ENCODE results near the gene BRMS1.
"Not testable (repeated sequence)": the region's sequence is repeated elsewhere in the genome, so short reads cannot be mapped to it uniquely, and the experiment has no call there.

BRMS1 gene

DNA sequence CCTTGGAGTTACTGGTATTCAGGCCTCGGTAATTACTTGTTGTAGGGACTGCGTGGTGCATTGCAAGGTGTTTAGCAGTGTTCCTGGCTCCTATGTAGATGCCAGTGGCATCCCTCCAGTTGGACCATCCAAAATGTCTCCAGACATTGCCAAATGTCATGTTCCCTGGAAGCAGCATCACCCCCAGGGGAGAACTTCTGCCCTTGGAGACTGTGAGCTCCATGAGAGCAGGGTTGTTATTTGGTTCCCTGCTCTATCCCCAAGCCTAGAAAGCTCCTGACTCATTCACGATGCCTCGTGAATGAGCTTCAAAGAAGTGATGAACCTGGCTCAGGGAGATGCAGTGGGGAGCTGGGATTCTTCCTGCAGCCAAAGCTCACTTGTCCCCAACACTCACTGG is 23.3 kb downstream of the BRMS1 start:
- DNase-seq, result no peak

DNA sequence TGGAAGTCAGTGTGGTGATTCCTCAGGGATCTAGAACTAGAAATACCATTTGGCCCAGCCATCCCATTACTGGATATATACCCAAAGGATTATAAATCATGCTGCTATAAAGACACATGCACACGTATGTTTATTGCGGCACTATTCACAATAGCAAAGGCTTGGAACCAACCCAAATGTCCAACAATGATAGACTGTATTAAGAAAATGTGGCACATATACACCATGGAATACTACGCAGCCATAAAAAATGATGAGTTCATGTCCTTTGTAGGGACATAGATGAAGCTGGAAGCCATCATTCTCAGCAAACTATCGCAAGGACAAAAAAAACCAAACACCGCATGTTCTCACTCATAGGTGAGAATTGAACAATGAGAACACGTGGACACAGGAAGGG is 24.2 kb downstream of the BRMS1 start:
- not testable (repeated sequence) for DNase-seq

DNA sequence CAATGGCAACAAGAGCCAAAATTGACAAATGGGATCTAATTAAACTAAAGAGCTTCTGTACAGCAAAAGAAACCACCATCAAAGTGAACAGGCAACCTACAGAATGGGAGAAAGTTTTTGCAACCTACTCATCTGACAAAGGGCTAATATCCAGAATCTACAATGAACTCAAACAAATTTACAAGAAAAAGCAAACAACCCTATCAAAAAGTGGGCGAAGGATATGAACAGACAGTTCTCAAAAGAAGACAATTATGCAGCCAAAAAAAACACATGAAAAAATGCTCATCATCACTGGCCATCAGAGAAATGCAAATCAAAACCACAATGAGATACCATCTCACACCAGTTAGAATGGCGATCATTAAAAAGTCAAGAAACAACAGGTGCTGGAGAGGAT is 24.6 kb downstream of the BRMS1 start:
- DNase-seq, result not testable (repeated sequence)

DNA sequence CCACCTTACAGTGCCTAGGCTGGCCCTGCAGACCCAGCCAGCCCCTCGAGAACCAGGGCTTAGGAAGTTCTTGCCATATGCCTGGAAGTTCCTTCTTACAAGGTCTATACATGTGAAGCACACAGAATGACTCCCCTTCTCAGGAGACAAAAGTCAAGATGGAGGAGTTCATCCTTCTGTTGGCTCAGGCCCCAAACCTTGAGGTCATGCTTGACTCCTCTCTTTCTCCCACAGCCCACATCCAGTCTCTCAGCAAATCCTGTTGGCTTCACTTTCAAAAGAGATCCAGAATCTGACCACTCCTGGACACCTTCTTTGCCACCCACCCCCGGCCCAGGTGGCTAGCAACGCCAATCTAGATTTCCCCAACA is 26.3 kb downstream of the BRMS1 start:
- no peak for DNase-seq

DNA sequence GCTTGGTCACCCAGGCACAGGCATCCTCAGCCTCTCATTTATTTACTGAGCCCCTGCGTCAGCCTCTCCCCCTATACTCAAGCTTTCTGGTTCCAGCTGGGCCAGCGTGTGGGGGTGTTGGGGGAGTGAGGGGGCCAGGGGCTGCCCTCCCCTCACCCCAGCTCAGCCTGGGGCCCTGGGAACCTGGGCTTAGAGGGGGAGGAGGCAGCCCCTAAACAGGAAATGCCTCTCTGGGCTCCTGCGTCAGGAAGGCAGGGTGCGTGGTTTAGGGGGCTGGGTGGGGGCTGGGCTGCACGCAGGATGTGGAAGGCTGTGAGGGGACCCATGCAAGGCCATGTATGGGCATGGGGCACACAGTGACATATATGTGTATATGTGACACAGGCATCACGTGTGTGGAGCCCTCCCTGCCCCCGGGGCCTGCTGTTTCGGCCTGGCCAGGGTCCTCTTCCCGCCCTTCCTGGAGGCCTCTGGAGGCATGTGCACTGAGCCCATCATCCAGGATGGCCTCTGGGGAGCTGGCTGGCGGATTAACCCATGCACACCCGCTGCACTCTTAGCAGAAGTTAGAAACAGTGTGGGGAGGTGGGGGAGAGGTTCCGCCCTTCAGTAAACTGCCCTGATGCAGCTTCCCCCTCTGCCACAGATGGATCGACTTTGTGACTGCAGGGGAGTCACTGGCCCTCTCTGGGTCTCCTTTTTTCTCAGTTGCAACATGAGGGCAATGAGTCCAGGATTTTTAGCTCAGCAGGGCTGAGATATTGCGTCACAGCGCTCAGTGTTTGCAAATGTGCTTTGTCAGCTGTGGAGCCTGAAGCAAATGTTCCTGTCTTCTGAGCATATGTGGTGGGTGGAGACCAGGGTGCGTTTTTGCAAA is 26.9 kb downstream of the BRMS1 start:
- no peak for DNase-seq

DNA sequence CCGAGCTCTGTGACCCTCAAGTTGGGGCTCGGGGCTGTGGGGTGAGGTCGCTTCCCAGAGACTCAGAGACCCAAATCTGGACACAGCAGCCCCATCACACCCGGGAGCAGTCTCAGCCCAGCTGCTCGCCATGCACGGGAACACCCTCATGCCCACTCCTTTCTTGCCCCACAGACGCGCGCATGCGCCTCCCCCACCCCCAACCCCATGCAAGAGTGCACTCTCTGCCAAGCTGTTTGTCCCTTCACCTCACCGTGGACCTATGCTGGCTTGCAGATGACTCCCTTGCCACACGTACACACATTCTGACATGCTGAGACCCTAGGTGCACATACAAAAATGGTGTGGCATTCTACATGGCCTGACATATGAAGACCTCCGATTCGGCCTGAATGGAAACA is 27.6 kb downstream of the BRMS1 start:
- DNase-seq, result no peak

DNA sequence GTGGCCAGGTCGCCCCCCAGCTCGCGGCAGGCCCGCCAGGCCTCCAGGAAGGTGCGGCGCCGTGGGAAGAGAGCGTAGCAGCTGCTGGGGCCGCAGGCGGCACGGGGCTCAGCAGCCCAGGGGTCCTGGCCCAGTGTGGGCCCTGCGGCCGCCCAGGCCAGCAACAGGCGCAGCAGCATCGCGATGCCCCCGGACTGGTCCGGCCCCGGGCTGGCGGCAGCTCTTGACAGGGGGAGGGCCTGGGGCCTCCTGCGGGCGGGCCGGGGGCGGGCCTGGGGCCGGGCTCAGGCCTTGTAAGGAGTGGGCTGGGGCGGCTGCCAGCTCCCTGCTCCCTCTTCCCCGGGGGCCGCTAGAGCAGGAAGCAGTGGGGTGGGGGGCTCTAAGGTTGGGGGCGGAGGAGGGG is 28.1 kb downstream of the BRMS1 start, which contains the start of gene CD248:
Gene CD248, minus strand, starts transcription at position 196 of the 403 bp plus-strand sequence. Its CDS starts 17 bp downstream, at position 179.
- DNase-seq, result no peak

DNA sequence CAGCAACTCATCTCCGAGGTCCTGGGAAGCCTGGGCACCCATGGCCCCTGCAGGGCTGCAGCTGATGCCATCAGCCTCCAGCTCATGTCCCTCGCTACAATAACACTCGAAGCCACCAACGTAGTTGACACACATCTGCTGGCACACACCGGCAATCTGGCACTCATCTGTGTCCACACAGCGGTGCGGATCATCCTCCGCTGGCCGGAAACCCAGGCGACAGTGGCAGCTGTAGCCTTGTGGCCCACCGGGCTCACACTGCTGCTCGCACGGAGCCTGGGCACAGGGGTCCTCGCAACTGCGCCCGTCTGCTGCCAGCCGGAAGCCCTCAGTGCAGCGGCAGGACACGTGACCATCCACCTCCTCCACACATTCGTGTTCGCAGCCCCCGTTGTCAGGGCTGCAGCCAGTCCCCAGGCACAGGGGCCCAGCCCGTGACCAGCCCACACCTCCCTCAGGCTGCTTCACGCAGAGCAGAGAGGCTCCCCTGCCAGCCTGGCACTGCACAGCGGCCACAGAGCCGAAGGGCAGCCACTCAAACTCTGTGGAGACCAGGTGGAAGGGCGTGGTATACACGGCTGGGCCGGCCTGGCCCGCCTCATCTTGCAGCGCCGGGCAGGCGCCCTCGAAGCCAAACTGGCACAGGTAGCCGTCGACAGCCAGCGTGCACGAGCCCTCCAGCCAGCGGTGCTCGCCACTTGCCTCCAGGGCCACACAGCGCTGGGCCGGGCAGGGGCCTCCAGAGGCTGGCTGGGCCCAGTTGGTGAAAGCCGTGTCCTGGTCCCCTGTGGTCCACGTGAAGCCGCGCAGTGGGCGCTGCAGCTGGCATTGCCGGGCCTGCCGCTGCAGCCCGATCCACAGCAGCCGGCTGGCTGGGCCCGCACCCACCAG is 28.7 kb downstream of the BRMS1 start:
- DNase-seq, result no peak

DNA sequence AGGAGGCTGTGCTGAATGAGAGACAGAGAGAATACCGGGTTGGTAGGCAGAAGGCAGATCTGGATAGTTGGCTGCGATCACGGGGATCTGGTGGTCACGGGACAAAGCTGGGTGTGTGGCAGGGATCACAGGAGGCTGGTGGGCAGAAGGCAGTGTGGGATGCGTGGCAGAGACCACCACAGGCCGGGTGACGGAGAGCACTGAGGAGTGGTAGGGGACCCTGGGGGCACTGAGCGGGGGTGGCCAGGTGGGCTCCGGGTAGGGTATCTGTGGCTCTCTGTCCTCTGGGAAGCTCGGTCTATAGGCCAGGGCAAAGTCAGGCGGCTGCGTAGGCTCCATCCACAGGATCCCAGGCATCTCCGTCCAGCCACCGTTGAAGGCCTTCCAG is 29.4 kb downstream of the BRMS1 start:
- no peak for DNase-seq

DNA sequence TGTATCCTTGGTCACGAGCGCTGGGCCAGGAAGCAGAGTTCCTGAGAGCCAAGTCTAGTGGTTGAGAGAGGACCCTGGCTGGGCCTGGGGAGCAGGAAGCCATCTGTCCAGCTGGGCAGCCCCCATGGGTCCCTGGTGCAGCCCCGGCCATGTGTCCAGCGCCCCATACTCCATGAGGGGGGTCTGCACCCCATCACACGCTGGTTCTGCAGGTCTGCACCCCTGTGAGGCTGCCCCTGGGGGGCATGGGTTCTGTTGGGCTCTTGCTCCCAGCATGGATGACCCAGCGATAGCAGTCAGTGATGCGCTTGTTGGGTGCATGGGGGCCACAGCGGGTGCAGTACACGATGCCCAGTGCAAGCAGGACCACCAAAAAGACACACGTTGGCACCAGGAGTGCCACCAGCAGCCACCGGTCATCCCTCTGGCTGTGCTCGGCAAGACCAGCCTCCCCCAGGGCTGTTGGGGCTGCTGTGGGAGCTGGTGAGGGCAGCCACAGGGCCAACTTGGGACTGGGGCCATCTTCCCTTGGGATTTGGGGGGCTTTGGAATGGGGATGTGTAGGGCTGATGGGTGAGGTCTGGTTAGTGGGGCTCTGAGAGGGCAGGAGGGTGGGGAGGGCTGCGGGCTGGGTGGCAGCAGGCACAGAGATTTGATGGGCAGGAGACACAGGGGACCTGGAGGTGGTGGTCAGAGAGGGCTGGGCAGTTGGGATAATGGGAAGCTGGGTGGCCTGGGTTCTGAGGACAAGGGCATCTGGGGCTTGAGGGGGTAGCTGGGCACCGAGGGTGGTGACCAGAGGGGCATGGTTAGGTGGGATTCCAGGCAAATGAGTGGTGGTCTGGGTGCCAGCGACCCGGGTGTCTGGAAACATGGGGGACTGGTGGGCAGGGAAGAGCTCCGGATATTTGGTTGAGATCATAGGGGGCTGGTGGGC is 30.1 kb downstream of the BRMS1 start:
- DNase-seq, result no peak

DNA sequence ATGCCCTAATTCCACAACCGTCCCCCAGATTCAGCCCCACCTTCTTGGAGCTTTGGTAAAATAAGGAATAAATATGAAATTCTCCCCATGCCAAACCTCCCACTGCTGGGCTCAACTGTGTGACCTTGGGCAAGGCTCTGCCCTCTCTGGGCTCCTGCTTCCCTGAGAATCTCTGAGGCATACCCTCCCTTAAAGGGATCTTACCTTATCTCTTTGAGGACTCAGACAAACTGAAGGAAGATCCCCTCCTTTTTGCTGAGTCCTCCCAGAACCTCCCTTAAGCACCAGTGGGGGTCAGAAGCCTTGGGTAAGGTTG is 30.8 kb downstream of the BRMS1 start:
- DNase-seq, result no peak

DNA sequence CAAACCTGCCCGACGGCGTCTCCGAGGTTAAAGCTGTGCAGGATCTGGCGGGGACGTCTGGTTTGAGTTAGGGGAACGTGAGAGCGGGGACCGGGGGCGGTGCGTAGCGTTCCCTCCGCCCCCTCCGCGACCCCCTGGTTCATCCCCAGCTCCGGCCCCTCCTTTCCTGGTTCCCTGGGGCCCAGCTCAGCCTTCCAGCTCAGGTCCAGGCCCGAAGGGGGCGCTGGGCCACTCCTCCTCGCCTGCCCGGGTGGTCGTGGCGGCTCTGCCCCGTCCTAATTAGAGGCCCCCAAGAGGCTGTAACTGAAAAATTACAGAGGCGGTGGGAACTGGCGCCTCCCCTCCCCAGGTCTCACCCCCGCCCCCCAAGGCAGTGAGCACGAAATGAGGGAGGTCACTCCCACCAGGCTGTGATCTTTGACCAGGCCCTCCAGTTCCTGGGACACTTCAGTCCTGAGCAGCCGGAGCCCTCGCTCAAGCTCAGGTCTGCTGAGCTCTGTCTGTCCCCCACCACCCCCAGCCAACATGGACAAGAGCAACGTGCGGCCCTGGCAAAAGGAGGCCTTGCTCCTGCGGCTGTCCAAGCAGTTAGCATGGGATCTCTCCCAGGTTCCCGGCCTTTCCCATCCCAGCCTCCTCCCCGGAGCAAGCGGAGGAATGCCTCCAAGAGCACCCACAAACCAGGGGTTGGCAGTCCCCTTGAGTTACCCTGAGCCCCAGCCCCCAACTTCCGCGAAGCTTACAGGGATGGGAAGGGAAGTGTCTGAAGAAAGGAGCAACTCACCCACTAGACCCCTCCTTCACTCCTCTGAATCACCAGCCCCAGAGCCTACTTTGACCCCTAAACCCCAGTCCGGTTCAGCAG is 31.4 kb downstream of the BRMS1 start:
- no peak for DNase-seq

DNA sequence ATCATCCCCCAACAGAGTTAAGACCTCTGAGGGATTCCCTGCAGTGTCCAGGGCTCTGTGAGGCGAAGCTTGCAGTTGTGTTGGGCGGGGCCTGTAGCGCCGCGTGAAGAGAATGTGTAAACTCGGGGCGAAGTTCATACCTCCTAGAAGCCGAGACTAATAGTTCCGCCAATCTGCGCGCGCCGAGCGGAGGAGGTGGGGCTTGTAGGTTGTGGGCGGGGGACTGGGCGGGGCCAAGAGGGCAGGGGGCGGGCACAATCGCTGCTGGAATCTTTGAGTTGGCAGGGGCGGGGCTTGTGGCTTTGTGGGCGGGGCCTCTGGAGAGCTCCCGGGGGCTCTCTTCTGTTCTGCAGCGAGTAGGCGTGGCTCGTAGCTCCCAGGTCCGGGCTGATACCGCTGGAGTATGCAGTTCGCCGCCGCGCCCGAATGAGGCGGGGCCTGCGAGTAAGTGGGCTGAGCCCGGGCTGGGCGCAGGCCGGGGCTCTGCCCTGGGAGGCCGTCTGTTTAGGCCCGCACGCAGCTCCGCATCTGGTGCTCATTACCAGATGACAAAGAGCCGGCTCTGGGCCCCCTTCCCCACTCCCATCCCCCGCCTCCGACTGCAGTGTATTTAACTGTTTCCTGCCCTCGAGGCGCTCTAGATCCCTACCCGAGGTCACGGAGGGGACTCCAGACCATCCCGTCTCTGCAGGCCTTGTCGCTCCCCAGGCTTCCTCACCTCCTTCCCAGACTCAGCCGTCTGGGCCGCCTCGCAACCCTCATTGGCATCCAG is 32.2 kb downstream of the BRMS1 start:
- DNase-seq, result peak; percentile 97

DNA sequence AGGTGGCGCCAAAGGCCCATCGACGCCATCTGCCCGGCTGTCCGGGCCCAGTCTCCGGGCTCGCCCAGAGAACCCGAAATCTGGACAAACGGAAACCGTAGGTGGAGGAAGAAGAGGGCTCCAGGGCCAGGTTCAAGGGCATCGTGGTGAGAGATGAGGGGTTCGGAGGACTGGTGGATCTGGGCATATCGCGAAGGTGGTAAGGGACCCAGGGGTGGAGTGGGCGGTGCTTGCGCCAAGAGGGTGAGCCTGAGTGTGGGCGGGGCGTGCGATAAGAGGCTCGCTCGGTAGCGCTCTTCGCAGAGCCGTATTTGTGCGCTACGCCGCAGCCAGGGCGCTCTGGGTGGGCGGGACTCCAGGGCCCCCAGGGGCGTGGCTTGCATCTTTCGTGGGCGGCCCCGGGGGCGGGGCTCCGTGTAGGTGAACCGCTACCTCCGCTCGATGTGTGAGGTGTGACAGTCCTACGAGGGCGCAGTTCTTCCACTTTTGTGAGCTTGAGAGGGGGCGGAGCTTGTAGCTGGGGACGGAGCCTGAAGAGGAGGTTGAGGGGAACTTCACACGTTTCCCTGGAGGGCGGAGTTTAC is 32.8 kb downstream of the BRMS1 start:
- peak; percentile 97 for DNase-seq

DNA sequence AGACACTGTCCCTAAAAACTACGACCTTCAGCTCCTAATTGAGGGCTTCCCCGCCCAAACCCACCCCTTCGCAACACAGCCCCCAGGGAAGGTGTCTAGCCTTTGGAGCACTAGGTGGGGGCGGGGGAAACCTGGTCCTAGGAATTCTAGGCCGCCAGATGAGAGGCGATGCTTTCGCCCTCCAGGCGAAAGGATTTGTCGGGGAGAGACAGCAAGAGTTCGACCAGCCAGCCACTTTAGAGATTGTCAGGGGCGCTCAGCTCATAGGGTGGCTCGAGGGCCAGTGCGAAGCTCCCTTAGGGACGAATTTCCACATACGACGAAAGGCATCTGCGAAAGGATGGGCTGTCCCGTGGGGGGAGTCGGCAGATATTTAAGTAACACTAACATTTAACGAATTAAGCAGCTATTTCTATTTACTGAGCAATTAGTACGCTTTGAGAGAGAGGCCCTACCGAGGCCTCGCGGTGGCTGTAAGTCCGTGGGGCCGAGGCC is 33.4 kb downstream of the BRMS1 start:
- no peak for DNase-seq

DNA sequence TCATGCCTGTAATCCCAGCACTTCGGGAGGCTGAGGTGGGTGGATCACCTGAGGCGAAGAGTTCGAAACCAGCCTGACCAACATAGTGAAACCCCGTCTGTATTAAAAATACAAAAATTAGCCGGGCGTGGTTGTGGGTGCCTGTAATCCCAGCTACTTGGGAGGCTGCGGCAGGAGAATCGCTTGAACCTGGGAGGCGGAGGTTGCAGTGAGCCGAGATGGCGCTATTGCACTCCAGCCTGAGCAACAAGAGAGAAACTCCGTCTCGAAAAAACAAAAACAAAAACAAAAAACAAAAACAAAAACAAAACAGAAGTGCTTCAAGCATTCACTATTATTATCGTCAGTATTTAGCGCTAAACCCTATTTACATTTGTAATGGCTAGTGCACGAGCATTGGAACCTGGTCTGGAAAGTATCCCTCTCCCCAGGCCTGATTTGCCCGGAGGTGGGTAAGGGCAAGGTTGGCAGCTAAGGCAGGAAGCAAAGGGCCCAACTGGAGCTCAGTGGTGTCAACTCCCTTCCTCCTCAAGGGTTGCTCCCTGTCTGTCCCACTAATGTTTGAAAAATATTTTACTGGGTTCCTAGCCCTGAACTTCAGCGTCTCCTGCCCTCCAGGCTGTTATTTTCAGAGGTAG is 34.0 kb downstream of the BRMS1 start:
- not testable (repeated sequence) for DNase-seq

DNA sequence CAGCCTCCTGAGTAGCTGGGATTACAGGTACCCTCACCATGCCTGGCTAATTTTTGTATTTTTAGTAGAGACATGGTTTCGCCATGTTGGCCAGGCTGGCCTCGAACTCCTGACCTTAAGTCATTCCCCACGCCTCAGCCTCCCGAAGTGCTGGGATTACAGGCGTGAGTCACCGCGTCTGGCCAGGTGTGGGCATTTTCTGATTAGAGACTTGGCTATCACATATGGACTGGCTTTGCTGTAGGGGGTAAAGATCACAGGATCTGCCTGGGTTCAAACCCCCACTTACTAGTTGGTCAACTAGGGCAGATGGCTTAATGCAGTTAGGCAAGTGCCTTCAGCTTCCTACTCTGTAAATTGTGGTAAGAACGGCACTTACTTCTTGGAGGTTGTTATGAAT is 34.6 kb downstream of the BRMS1 start:
- no peak for DNase-seq

DNA sequence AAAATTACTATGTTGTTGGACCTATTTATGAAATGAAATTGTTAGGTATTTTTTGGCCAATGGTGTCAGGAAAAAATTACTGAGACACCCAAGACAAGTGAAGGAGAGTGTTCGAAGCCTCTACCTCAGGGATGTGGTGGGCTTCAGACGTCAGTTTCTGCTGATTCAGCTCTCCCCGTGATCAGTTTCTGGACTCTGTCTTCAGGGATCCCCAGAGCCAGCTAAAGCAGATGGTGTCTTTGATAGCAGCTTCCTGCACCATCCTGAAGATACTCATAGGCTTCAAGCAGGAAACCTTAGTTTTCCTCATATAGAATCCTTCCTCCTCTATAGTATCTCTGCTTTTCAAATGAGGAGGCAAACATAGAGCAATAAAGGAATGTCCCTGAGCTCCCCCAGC is 35.4 kb downstream of the BRMS1 start:
- no peak for DNase-seq

DNA sequence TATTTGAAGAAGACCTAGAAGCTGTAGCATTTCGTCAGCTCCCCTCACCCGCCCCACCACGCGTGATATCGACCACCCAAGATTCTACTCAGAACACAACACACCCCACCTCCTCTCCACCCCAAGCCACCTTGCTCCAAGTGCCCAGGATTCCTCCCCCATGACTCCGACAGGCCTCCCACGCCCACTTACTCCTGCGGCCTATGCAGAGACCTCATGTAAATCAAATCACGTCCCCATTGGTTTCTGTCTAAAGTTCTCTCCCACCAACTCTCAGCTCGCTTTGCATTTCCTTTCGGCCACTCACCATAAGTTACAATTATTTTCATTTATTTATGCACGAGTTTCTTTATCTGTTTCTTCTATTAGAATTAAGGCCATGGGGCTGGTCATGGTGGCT is 42.2 kb downstream of the BRMS1 start:
- no peak for DNase-seq

DNA sequence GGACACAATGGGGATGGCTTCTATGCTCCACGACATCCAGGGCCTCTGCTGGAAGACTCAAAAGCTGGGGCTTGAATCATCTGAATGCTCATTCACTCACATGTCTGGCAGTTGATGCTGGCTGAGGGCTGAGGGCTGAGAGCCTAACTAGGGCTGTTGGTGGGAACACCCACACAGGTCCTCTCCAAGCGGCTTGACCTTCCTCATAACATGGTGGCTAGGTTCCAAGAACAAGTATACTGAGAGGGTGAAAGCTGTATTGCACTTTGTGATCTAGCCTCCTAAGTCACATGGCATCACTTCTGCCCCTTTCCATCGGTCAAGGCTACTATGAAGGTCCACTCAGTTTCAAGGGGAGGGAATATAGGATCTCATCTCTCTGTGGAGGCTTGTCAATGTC is 45.7 kb downstream of the BRMS1 start:
- DNase-seq, result no peak
